Esophagus squamous epithelium (tissue), 5 donors: Measurements from ENCODE around the gene SHISA5. TPM values are rescaled to one million over a fixed set of nuclear protein-coding genes. Genes with fewer than 3 reads are reported as not detected.
A peak's percentile ranks its signal among the peaks of the same experiment; 100 is the strongest.

ENCODE experiments used
- DNase-seq: peaks from one replicate; lab custom pipeline; 2025; lab: John Stamatoyannopoulos, UW
- H3K27ac ChIP-seq, 4 donors: fragments of 200-600 bp; sonication (generic); one replicate each; pipeline ENCODE4 v1.5.1; 2016 to 2019; ENCODE audit warnings: mild to moderate bottlenecking in 1 of 4
- H3K27me3 ChIP-seq, 4 donors: fragments of 200-600 bp; sonication (generic); 1 replicate in 3 of 4; 2 replicates in 1 of 4; pipeline versions ENCODE4 v1.5.1 to v1.6.0; 2017 to 2021; ENCODE audit warnings: antibody characterized with exemption in 1 of 4
- H3K36me3 ChIP-seq, 3 donors: fragments of 200-600 bp; sonication (generic); one replicate each; pipeline ENCODE4 v1.5.1; 2016 to 2019
- H3K4me1 ChIP-seq, 3 donors: fragments of 200-600 bp; sonication (generic); one replicate each; pipeline ENCODE4 v1.5.1; 2017 to 2019
- H3K4me3 ChIP-seq, 4 donors: fragments of 200-600 bp; sonication (generic); 1 replicate in 3 of 4; 2 replicates in 1 of 4; pipeline ENCODE4 v1.5.1; 2016 to 2019; ENCODE audit warnings: mild to moderate bottlenecking in 2 of 4, moderate library complexity in 1 of 4
- H3K9me3 ChIP-seq, 3 donors: fragments of 200-600 bp; sonication (generic); one replicate each; pipeline ENCODE4 v1.5.1; 2016 to 2019
- CTCF ChIP-seq, 6 experiments: fragments of 450-650 bp in 4 of 6; fragments of 200-600 bp in 2 of 6; sonication (generic) in 2 of 6; IDR thresholded peaks; one replicate each; pipeline ENCODE4 v1.5.1; 2016 to 2019; ENCODE audit warnings: antibody characterized with exemption in 6 of 6, mild to moderate bottlenecking in 4 of 6, moderate library complexity in 4 of 6
- POLR2A ChIP-seq, 4 donors: fragments of 450-650 bp; IDR thresholded peaks; one replicate each; pipeline ENCODE4 v1.6.1; 2017; ENCODE audit warnings: antibody characterized with exemption in 4 of 4, mild to moderate bottlenecking in 4 of 4, moderate library complexity in 3 of 4
- WGBS, 2 donors: methylation state at CpG; one replicate each; pipeline ENCODE4 v1.1.5; 2018; 5-methylcytosine and 5-hydroxymethylcytosine counted together
- intact Hi-C: fragments of 100-400 bp; cut with DNase I; formaldehyde crosslinking; loops from one replicate; pipeline ENCODE4 v1.15.0; 2022
- total RNA-seq, 4 donors: library from RNA; depleted of rRNA; stranded (reverse); fragments of >200 nt; gene quantifications; one replicate each; pipeline ENCODE4 v1.1.0, GENCODE V29; 2016
- donor health status: DM: yes; HTN: yes; CAD: no.

The SHISA5 gene
- total RNA-seq, 4 donors from 2014 or later, result 71.8 to 138 (median 115) TPM

GRCh38 chr3:48441940-48442339 lies 62.0 kb downstream of the SHISA5 start:
- peak overlapping the region in 3 of 4 donors; percentile 94 to 98 (median 98) for H3K27ac ChIP-seq
- peaks cover 0 to 35% (median 11%) of the 10 kb centered on the region in 3 donors for H3K36me3 ChIP-seq
- no peak for TF ChIP-seq POLR2A (IDR thresholded peaks at IDR 0.05)
- no peak for TF ChIP-seq CTCF (IDR thresholded peaks at IDR 0.05)
- 52 to 59% methylated on average over 6 of the region's 6 CpGs for WGBS, 2 donors
- no peaks in the 10 kb centered on the region for H3K27me3 ChIP-seq
- peak overlapping the region in 2 of 4 donors; percentile 85 to 95 for H3K4me3 ChIP-seq
- H3K4me1 ChIP-seq, result peaks cover 22 to 40% (median 32%) of the 10 kb centered on the region in 3 donors
- no peaks in the 10 kb centered on the region for H3K9me3 ChIP-seq
- intact Hi-C loops, result no loop called here
- DNase-seq, result no peak

GRCh38 chr3:48440590-48440958 lies 63.4 kb downstream of the SHISA5 start:
- 0 to 1% methylated on average over 12 to 17 of the region's 21 CpGs for WGBS, 2 donors
- Histone ChIP-seq H3K9me3 (no peaks in the 10 kb centered on the region), H3K4me1 (peaks cover 14 to 44% (median 32%) of the 10 kb centered on the region in 3 donors), H3K27me3 (no peaks in the 10 kb centered on the region), H3K36me3 (peaks cover 0 to 35% (median 11%) of the 10 kb centered on the region in 3 donors), H3K4me3 (peak overlapping the region; percentile 69 to 97 (median 90)), H3K27ac (peak overlapping the region; percentile 94 to 98 (median 98))
- DNase-seq, result no peak
- TF ChIP-seq POLR2A (IDR thresholded peaks at IDR 0.05) (no peak), CTCF (IDR thresholded peaks at IDR 0.05) (no peak)
- intact Hi-C loops, result no loop called here

- H3K36me3 ChIP-seq, result peaks cover 0 to 35% (median 11%) of the 10 kb centered on the region in 3 donors
- H3K4me3 ChIP-seq, result peak within 1 kb of the TSS; percentile 69 to 97 (median 90)
- H3K27ac ChIP-seq, result peak within 1 kb of the TSS; percentile 94 to 98 (median 98)
- no peaks in the 10 kb centered on the region for H3K27me3 ChIP-seq
- peaks cover 19 to 46% (median 35%) of the 10 kb centered on the region in 3 donors for H3K4me1 ChIP-seq
- intact Hi-C loops, result loop anchor here (5.0 kb wide), 1 partner anchor 248 kb away; no protein-coding TSS in a partner anchor
- TF ChIP-seq CTCF (IDR thresholded peaks at IDR 0.05) (no peak), POLR2A (IDR thresholded peaks at IDR 0.05) (peak in 3 of 4 donors; percentile 93 to 97 (median 94))
- WGBS, 2 donors, result 0 to 2% methylated on average over 36 to 39 of the region's 54 CpGs
- no peaks in the 10 kb centered on the region for H3K9me3 ChIP-seq
- peak; percentile 90 for DNase-seq
Measured at GRCh38 chr3:48439820-48440589, 64.0 kb downstream of the SHISA5 start, which contains the start of the genes CCDC51 and TMA7. CCDC51 (minus strand) TSS chr3:48440119; CDS start chr3:48435128, 4,991 bp downstream. TMA7 (plus strand) TSS chr3:48440257; CDS start chr3:48440297, 40 bp downstream.

- WGBS, 2 donors, result 82 to 84% methylated on average over 4 of the region's 4 CpGs
- no peak for DNase-seq
- H3K9me3 ChIP-seq, result no peaks in the 10 kb centered on the region
- TF ChIP-seq CTCF (IDR thresholded peaks at IDR 0.05), result no peak
- TF ChIP-seq POLR2A (IDR thresholded peaks at IDR 0.05), result no peak
- H3K27ac ChIP-seq, result no peak overlapping the region
- H3K4me3 ChIP-seq, result no peak overlapping the region
- peaks cover 0 to 24% (median 2%) of the 10 kb centered on the region in 3 donors for H3K36me3 ChIP-seq
- intact Hi-C loops, result loop anchor here (2.0 to 5.0 kb wide), 2 partner anchors 39 to 246 kb away; no protein-coding TSS in a partner anchor
- no peaks in the 10 kb centered on the region for H3K27me3 ChIP-seq
- H3K4me1 ChIP-seq, result peaks cover 40 to 68% (median 55%) of the 10 kb centered on the region in 3 donors
Measured at GRCh38 chr3:48437812-48438211, 66.2 kb downstream of the SHISA5 start.

GRCh38 chr3:48436855-48437254 lies 67.1 kb downstream of the SHISA5 start:
- intact Hi-C loops, result loop anchor here (2.0 to 5.0 kb wide), 2 partner anchors 38 to 245 kb away; no protein-coding TSS in a partner anchor
- Histone ChIP-seq H3K36me3 (peaks cover 0 to 17% (median 0%) of the 10 kb centered on the region in 3 donors), H3K9me3 (no peaks in the 10 kb centered on the region), H3K27me3 (no peaks in the 10 kb centered on the region), H3K4me3 (no peak overlapping the region), H3K27ac (peak overlapping the region in 3 of 4 donors; percentile 3 to 98 (median 72)), H3K4me1 (peaks cover 43 to 74% (median 60%) of the 10 kb centered on the region in 3 donors)
- 86 to 88% methylated on average over 7 of the region's 7 CpGs for WGBS, 2 donors
- TF ChIP-seq POLR2A (IDR thresholded peaks at IDR 0.05) (no peak), CTCF (IDR thresholded peaks at IDR 0.05) (no peak)
- no peak for DNase-seq
